ENCODE results near the gene PDE11A.

GRCh38 chr2:177610813-177611212 is 461.8 kb downstream of the PDE11A start:
- TF ChIP-seq POLR2A (IDR thresholded peaks at IDR 0.05; ENCODE audit: low read depth) (no peak), CTCF (IDR thresholded peaks at IDR 0.05) (no peak), EP300 (IDR thresholded peaks at IDR 0.05) (no peak)
